Duodenal mucosa (tissue), 2 donors: ENCODE data around the gene CABP4.

Source experiments
- H3K27ac ChIP-seq: one replicate; pipeline ENCODE4 v1.7.0; 2013; ENCODE audit warnings: low read depth, low read length
- H3K27me3 ChIP-seq, 2 donors: one replicate each; pipeline ENCODE4 v1.7.0; 2013; ENCODE audit warnings: low read length in 2 of 2, control low read depth in 1 of 2; ENCODE audit not compliant: insufficient read depth in 2 of 2, control insufficient read depth in 1 of 2
- H3K36me3 ChIP-seq, 2 donors: one replicate each; pipeline ENCODE4 v1.7.0; 2013; ENCODE audit warnings: low read length in 2 of 2, control low read depth in 1 of 2; ENCODE audit not compliant: insufficient read depth in 2 of 2, control insufficient read depth in 1 of 2
- H3K4me1 ChIP-seq, 2 donors: one replicate each; pipeline ENCODE4 v1.7.0; 2013; ENCODE audit warnings: low read length in 2 of 2, control low read depth in 1 of 2; ENCODE audit not compliant: insufficient read depth in 2 of 2, control insufficient read depth in 1 of 2
- H3K4me3 ChIP-seq, 2 donors: one replicate each; pipeline ENCODE4 v1.7.0; 2013; ENCODE audit warnings: low read length in 2 of 2, low read depth in 1 of 2
- H3K9ac ChIP-seq, 2 donors: one replicate each; pipeline ENCODE4 v1.7.0; 2013; ENCODE audit warnings: low read length in 2 of 2, low read depth in 1 of 2
- H3K9me3 ChIP-seq, 2 donors: one replicate each; pipeline ENCODE4 v1.7.0; 2013; ENCODE audit warnings: low read length in 2 of 2, control low read depth in 1 of 2; ENCODE audit not compliant: control insufficient read depth in 1 of 2

CABP4 gene

DNA sequence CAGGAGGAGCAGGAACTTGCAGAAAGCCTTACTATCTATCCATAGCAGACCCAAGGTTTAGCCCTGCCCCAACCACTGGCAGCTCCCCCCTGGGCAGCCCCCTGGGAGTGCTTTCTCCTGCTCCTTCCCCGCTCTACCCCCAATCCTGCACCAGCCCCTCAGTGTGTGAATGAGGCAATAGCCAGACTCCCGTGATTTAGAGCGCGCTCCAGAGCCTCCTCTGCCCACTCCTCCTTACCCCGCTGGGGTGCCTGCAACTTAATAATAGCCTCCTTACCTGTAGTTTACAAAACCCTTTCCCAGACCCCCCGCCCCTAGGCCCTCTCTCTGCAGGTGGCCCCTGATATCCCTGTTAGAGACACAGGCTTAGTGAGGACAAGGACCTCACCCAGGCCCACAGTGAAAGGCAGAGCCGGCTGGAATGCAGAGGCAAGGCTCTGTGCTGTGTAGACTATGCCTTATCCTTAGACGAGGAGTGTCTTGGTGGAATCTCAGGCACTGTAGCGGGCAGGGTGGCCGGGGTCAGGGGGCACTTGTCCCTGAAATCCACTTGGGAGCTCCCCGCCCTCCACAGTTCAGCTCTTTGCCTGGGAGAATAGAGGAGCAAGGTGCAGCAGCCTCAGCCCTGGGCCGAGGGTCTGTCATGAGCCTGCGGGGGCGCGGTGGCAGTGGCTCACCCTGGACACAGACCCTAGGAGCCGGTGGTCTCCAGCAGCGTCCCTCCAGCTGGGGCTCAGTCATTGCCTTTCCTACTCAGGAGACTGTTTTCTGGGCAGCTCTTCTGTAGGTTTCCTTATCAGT lies 44.0 kb upstream of the CABP4 start:
- no peak overlapping the region for H3K9ac ChIP-seq
- H3K9me3 ChIP-seq, result no peaks in the 10 kb centered on the region
- no peak overlapping the region for H3K4me3 ChIP-seq
- H3K27me3 ChIP-seq, result peaks cover 6 to 15% of the 10 kb centered on the region in 2 donors
- no peak overlapping the region for H3K27ac ChIP-seq
- H3K36me3 ChIP-seq, result no peaks in the 10 kb centered on the region
- peaks cover 14 to 46% of the 10 kb centered on the region in 2 donors for H3K4me1 ChIP-seq

DNA sequence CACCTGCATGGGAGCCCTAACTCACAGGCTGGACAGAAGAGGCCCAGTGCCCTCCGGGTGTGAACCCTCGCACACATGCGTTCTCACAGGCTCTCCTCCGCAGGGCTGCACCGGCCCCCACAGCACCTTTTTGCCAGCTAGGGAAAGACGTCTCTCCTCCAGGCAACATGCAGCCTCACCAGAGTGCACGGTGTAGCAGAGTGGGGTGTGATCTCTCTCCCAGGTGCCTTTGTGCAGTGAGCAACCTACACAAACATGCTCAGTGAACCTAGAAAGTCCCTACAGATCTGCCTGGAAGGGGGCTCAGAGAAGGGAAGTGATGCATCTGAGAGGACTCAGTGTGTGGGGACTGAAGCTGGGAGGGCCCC lies 43.4 kb upstream of the CABP4 start:
- no peaks in the 10 kb centered on the region for H3K9me3 ChIP-seq
- H3K27ac ChIP-seq, result no peak overlapping the region
- peaks cover 17 to 42% of the 10 kb centered on the region in 2 donors for H3K4me1 ChIP-seq
- H3K36me3 ChIP-seq, result no peaks in the 10 kb centered on the region
- no peak overlapping the region for H3K9ac ChIP-seq
- peaks cover 6 to 15% of the 10 kb centered on the region in 2 donors for H3K27me3 ChIP-seq
- no peak overlapping the region for H3K4me3 ChIP-seq

DNA sequence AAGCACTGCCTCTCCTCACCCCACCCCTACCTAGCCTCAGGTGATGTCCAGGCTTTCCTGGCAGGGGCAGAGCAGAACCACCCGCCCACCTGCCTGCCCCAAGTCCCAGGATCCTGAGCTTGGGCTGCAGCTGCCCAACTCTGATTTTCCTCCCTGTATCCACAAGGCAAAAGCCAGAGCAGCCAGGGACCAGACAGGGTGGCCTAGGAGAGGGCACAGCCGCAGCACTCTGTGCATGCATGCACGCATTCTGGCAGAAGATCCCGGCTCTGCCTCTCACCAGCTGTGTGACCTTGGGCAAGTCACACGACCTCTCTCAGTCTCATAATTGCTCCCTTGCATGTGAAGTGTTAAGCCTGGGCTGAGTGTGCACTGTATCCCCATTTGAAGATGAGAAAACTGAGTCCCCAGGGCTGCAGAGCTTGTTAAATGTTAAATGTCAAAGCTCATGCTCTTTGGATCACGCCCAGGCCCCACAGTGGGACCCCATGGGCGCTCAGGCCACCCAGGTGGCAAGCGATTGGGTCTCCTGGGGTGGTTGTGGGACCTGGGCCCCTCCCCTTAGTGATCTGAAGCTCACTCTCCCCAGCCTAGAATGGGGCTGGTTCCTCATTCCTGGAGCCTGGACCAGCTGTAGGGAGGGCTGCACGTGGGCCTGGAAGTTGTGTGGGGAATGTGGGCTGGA lies 42.5 kb upstream of the CABP4 start:
- Histone ChIP-seq H3K4me3 (no peak overlapping the region), H3K9me3 (no peaks in the 10 kb centered on the region), H3K4me1 (peaks cover 19 to 33% of the 10 kb centered on the region in 2 donors), H3K27me3 (peaks cover 6 to 15% of the 10 kb centered on the region in 2 donors), H3K9ac (no peak overlapping the region), H3K36me3 (no peaks in the 10 kb centered on the region), H3K27ac (no peak overlapping the region)

DNA sequence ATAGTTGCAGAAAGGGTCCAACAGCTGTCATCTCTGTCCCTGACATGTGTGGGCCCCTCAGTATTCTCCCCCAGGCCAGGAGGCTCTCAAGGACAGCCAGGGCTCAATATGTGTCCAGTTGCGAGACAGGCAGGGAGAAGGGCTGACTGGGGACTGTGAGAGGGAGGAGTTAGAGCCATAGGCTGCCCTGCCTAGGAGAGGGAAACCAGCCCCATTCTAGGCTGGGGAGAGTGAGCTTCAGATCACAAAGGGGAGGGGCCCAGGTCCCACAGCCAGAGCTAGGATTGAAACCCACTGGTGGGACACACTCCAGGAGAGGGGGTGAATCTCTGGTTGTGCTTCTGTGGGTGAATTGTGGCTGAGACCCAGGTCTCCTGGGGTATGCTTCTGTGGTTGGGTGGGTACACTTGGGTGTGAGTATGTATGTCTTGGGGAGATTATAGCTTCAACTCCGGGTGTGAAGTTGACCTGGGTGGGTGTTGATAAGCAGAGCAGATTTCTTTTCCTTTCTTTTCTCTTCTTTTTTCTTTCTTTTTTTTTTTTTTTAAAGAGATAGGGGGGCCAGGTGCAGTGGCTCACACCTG lies 41.8 kb upstream of the CABP4 start:
- H3K9me3 ChIP-seq, result no peaks in the 10 kb centered on the region
- peaks cover 19 to 27% of the 10 kb centered on the region in 2 donors for H3K4me1 ChIP-seq
- no peaks in the 10 kb centered on the region for H3K36me3 ChIP-seq
- peaks cover 6 to 15% of the 10 kb centered on the region in 2 donors for H3K27me3 ChIP-seq
- no peak overlapping the region for H3K4me3 ChIP-seq
- H3K27ac ChIP-seq, result no peak overlapping the region
- no peak overlapping the region for H3K9ac ChIP-seq

DNA sequence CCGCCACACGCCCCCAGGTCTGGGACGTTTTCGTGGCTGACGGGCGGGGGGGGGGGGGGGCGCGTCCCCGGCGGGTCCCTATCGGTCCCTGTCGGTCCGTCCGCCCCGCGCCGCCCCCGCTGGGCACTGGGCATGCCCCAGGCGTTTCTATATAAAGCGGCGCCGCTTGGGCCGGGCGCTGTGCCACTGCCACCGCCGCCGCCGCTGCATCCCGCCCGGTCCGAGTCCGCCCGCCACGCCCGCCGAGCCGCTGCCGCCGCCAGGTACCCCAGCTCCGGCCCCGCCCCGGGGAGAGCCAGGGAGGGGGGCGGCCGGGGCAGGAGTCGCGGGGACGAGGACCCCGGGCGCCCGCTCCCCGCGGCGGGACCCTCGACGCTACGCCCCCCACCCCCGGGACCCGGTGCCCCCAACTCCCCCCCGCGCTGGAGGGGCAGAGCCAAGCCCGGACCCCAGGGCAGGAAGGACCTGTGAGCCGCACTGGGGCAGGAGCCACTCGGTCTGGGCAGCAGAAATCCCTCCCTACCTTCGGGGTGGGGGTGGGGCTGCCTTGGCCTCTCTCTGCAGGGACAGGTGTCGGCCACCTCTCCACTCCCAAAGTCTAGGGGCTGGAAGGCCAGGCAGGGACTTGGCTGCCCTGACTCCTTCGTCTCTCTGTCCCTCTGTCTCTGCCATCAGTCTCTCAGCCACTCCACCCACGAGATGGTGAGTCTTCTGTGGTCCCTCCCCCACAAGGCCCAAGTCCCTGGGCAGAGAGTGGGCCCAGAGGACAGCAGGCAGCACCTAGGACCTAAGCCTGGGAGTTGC lies 39.5 kb upstream of the CABP4 start, which contains the start of gene CARNS1:
Gene CARNS1 (plus strand): TSS at position 178 of the 804 bp plus-strand sequence. CDS start 522 bp downstream, at position 700.
- H3K36me3 ChIP-seq, result no peaks in the 10 kb centered on the region
- no peaks in the 10 kb centered on the region for H3K9me3 ChIP-seq
- H3K27me3 ChIP-seq, result peaks cover 6 to 9% of the 10 kb centered on the region in 2 donors
- H3K4me3 ChIP-seq, result peak within 1 kb of the TSS; percentile 4 to 29
- H3K4me1 ChIP-seq, result peaks cover 19 to 22% of the 10 kb centered on the region in 2 donors
- H3K27ac ChIP-seq, result no peak within 1 kb of the TSS
- no peak within 1 kb of the TSS for H3K9ac ChIP-seq

DNA sequence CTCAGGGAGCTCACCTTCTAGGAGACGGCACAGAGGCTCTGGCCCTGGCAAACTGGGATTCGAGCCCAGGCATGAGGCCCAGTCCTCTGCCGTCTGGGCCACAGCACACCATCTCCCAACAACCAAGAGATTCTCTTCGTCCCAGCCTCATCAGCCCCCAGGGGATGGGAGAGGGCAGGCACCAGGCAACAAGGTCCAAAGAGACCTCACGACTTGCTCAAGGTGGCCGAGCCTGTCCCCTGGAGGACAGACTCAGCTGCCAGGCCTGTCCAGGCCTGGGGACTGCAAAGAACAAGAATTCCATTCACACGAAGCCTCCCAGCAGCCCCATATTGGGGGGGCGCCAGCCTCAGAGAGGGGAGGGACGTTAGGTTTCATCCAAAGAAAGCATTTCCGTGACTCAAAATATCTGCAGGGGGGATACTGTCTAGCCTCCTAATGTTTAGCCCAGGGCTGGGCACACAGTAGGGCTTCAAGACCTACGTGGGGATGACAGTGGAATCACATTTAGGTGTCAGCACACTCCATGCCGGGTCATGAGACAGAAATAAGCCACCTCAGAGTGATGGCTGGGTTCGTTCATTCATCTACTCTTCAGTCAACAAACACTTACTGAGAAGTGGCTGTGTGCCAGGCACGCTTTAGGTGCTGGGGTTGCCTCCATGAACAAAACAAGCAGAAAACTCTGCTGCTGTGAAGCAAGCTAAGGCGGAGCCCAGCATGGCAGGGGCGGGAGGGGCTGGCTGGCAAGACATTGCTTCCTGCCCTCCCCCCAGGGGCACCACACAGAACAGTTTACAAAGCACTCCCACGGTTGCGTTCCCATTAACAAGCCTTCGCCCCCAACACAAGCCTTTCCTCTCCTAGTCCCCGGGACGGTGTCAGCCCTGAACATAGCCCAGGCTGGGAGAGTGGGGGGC lies 38.5 kb upstream of the CABP4 start:
- no peak overlapping the region for H3K27ac ChIP-seq
- H3K36me3 ChIP-seq, result no peaks in the 10 kb centered on the region
- H3K9ac ChIP-seq, result no peak overlapping the region
- H3K27me3 ChIP-seq, result peaks cover 2 to 5% of the 10 kb centered on the region in 2 donors
- H3K4me3 ChIP-seq, result no peak overlapping the region
- H3K4me1 ChIP-seq, result peaks cover 19 to 27% of the 10 kb centered on the region in 2 donors
- no peaks in the 10 kb centered on the region for H3K9me3 ChIP-seq

DNA sequence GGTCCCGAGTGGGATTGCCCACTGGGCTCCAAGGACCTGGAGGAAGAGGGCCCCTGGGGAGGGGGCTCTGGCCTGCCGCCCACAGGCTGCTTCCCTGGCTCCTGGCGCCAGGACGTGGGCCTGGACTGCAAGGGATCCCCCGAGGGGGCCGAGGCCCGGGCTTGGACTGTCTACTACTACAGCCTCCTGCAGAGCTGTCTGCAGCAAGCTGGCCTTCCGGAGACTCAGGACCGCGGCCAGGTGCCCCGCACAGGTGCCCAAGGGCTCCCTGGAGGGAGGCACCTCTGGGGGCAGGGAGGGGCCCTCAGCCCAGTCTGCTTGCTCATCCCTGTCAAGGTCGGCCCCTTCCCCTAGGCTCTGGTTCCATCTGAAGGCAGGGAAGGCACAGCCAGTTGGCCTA lies 37.7 kb upstream of the CABP4 start:
- H3K4me3 ChIP-seq, result no peak overlapping the region
- no peak overlapping the region for H3K9ac ChIP-seq

DNA sequence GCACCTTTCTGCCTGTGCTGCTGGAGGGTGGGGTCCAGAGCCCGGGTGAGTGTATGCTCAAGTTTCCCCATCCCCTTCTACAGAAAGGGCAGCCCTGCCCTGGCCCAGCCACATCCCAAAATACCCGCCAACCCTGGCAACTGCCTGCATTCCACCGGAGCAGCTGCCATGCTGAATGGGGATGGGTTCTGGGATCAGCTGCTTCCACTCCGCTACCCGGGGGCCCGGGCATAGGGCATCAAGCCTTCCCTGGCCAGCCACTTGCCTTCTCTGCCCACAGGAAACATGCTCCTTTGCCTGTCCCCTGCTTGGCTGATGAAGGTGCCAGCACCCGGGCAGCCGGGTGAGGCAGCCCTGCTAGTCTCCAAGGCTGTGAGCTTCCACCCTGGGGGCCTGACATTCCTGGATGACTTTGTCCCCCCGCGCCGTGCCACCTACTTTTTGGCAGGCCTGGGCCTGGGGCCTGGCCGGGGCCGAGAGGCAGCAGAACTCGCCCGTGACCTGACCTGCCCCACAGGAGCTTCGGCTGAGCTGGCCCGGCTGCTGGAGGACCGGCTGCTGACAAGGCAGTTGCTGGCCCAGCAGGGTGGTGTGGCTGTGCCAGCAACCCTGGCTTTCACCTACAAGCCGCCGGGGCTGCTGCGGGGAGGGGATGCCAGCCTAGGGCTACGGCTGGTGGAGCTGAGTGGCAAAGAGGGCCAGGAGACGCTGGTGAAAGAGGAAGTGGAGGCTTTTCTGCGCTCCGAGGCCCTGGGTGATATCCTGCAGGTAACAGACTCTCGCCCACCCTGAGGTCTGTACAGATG lies 36.5 kb upstream of the CABP4 start:
- no peak overlapping the region for H3K4me3 ChIP-seq

More for the DNA sequence above, 37.7 kb upstream of the CABP4 start:
- peaks cover 19 to 27% of the 10 kb centered on the region in 2 donors for H3K4me1 ChIP-seq
- H3K27me3 ChIP-seq, result no peaks in the 10 kb centered on the region
- H3K9me3 ChIP-seq, result no peaks in the 10 kb centered on the region
- no peak overlapping the region for H3K27ac ChIP-seq
- H3K36me3 ChIP-seq, result no peaks in the 10 kb centered on the region

More for the DNA sequence above, 36.5 kb upstream of the CABP4 start:
- Histone ChIP-seq H3K27ac (no peak overlapping the region), H3K36me3 (no peaks in the 10 kb centered on the region), H3K4me1 (peaks cover 19 to 27% of the 10 kb centered on the region in 2 donors), H3K9me3 (no peaks in the 10 kb centered on the region), H3K9ac (no peak overlapping the region), H3K27me3 (no peaks in the 10 kb centered on the region)
